Brain microvascular endothelial cell (primary cell): ENCODE measurements around the gene SLC9C2.
"Not testable (repeated sequence)": the region's sequence is repeated elsewhere in the genome, so short reads cannot be mapped to it uniquely, and the experiment has no call there.

Source experiments
- DNase-seq: peaks from one replicate; pipeline ENCODE4 v3.0.0-alpha.2; 2020
- H3K27ac ChIP-seq: fragments of 250-450 bp; sonication (Bioruptor Pico); 2 replicates; pipeline ENCODE4 v1.5.1; 2020; ENCODE audit warnings: mild to moderate bottlenecking, moderate library complexity
- H3K27me3 ChIP-seq: fragments of 250-450 bp; sonication (Bioruptor Pico); replicated peaks from 2 replicates; pipeline ENCODE4 v1.5.1; 2020; ENCODE audit warnings: mild to moderate bottlenecking
- H3K36me3 ChIP-seq: fragments of 250-450 bp; sonication (Bioruptor Pico); replicated peaks from 2 replicates; pipeline ENCODE4 v1.5.1; 2020; ENCODE audit warnings: mild to moderate bottlenecking
- H3K4me3 ChIP-seq: 2 replicates; pipeline ENCODE4 v1.5.1; 2011; ENCODE audit warnings: low read depth, mild to moderate bottlenecking, control low read depth, low read length, moderate library complexity
- in situ Hi-C: cut with HindIII; loops from 2 replicates; pipeline ENCODE4 v1.10.0; 2017; ENCODE audit warnings: low sequenced_read_pairs, low pct_ligation_motif_present
- TF ChIP-seq, protein P1 (sequence below): IDR thresholded peaks from 2 replicates; pipeline ENCODE4 v1.5.1; 2011; ENCODE audit warnings: low read depth, mild to moderate bottlenecking, moderate library complexity, low read length, control low read depth, inconsistent platforms; ENCODE audit errors: missing control alignments

Gene SLC9C2

GRCh38 chr1:173638043-173639021, 35.5 kb upstream of the SLC9C2 start:
- H3K27me3 ChIP-seq, result no peaks in the 10 kb centered on the region
- H3K27ac ChIP-seq, result no peak overlapping the region
- no peak for DNase-seq
- in situ Hi-C loops, result no loop called here
- no peak overlapping the region for H3K4me3 ChIP-seq
- TF ChIP-seq, protein P1, sequence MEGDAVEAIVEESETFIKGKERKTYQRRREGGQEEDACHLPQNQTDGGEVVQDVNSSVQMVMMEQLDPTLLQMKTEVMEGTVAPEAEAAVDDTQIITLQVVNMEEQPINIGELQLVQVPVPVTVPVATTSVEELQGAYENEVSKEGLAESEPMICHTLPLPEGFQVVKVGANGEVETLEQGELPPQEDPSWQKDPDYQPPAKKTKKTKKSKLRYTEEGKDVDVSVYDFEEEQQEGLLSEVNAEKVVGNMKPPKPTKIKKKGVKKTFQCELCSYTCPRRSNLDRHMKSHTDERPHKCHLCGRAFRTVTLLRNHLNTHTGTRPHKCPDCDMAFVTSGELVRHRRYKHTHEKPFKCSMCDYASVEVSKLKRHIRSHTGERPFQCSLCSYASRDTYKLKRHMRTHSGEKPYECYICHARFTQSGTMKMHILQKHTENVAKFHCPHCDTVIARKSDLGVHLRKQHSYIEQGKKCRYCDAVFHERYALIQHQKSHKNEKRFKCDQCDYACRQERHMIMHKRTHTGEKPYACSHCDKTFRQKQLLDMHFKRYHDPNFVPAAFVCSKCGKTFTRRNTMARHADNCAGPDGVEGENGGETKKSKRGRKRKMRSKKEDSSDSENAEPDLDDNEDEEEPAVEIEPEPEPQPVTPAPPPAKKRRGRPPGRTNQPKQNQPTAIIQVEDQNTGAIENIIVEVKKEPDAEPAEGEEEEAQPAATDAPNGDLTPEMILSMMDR, result no peak
- H3K36me3 ChIP-seq, result no peaks in the 10 kb centered on the region

GRCh38 chr1:173637236-173638042, 34.6 kb upstream of the SLC9C2 start:
- in situ Hi-C loops, H3K36me3 ChIP-seq, H3K27me3 ChIP-seq, H3K27ac ChIP-seq, H3K4me3 ChIP-seq, DNase-seq: not testable (repeated sequence)

DNA sequence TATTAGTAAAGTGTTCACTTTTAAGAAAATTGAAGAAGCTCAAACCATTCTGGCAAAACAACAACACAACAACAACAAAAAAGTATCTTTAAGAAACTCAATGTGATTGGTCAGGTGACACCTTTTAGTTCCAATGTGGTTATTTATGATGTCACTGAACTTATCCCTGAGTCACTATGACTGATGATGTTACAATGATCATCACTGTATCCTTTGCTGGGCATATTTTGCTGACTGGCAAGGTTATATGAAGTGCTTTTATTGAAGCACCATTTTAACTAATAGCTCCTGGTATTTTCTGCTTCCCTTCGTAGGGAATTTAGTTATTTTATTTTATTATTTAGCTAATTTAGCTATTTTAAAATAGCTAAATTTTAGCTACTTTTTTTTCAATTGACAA, 32.2 kb upstream of the SLC9C2 start, which contains the start of gene TEX50:
Gene TEX50 (plus strand): TSS at position 223 of the 400 bp plus-strand sequence. CDS start 184 bp downstream, outside the sequence.
- no peak within 1 kb of the TSS for H3K4me3 ChIP-seq
- no peak within 1 kb of the TSS for H3K27ac ChIP-seq
- no peaks in the 10 kb centered on the region for H3K36me3 ChIP-seq
- TF ChIP-seq, protein P1, result no peak
- H3K27me3 ChIP-seq, result no peaks in the 10 kb centered on the region
- in situ Hi-C loops, result no loop called here
- DNase-seq, result no peak

- H3K27me3 ChIP-seq, result no peaks in the 10 kb centered on the region
- no peak for DNase-seq
- no peak overlapping the region for H3K4me3 ChIP-seq
- H3K36me3 ChIP-seq, result no peaks in the 10 kb centered on the region
- H3K27ac ChIP-seq, result no peak overlapping the region
- TF ChIP-seq, protein P1, result no peak
- in situ Hi-C loops, result no loop called here
These were observed 26.0 kb upstream of the SLC9C2 start for GRCh38 chr1:173628888-173629287.

DNA sequence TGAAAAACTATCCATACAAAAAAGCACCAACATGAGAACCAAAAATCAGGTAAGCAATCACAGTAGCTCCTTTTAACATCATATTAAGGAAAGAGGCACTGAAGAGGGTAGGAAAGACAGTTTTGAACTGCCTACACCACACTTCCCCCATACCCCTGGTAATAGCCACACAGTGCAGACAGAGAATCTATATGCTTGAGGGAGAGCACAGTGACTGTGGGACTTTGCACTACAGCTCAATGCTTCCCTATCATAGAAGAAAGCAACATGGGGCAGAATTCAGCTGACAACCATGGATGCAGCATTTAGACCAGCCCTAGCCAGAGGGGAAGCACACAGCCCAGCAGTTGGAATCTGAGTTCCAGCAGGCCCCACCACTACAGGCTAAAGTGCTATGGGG, 24.4 kb upstream of the SLC9C2 start:
- no peak for DNase-seq
- no peak overlapping the region for H3K4me3 ChIP-seq
- no peaks in the 10 kb centered on the region for H3K27me3 ChIP-seq
- TF ChIP-seq, protein P1, result no peak
- in situ Hi-C loops, result no loop called here
- H3K36me3 ChIP-seq, result no peaks in the 10 kb centered on the region
- H3K27ac ChIP-seq, result no peak overlapping the region

DNA sequence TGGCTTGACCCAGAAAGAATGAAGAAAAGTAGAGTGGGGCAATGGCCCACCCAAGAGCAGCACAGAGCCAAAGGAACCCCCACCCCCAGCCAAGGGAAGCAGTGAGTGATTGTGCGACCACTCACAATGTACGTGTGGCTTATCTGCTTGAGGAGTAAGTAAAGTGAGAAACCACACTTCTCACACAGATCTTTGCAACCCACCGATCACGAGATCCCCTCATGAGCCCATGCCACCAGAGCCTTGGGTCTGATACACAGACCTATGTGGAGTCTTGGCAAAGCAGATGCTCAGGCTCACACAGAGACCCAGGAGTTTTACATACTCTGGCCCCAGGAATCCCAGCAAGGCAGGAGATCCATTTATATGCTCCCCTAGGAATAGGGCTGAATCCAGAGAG, 14.0 kb upstream of the SLC9C2 start:
- in situ Hi-C loops, result no loop called here
- no peak for DNase-seq
- TF ChIP-seq, protein P1, result no peak
- Histone ChIP-seq H3K4me3 (no peak overlapping the region), H3K36me3 (no peaks in the 10 kb centered on the region), H3K27ac (no peak overlapping the region), H3K27me3 (no peaks in the 10 kb centered on the region)

DNA sequence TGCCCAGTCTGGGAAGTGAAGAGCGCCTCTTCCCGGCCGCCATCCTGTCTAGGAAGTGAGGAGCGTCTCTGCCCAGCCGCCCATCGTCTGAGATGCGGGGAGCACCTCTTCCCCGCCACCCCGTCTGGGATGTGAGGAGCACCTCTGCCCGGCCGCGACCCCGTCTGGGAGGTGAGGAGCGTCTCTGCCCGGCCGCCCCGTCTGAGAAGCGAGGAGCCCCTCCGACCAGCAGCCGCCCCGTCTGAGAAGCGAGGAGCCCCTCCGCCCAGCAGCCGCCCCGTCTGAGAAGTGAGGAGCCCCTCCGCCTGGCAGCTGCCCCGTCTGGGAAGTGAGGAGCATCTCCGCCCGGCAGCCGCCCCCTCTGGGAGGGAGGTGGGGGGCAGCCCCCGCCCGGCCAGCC, 10.2 kb upstream of the SLC9C2 start:
- DNase-seq, H3K4me3 ChIP-seq, in situ Hi-C loops, H3K27me3 ChIP-seq, H3K27ac ChIP-seq, H3K36me3 ChIP-seq: not testable (repeated sequence)
